GM12878 (cell line): Measurements from ENCODE around the gene IGLL5. TPM values are rescaled to one million over a fixed set of nuclear protein-coding genes. Genes with fewer than 3 reads are reported as not detected.

Experiments used
- ATAC-seq: fragments of 200-7000 bp; cut with Tn5 transposase; 3 replicates; pipeline ENCODE4 v1.9.1; 2020; ENCODE audit warnings: mild to moderate bottlenecking, moderate library complexity
- BruUV-seq: library from RNA; stranded (reverse); fragments of 400-500 nt; replicated peaks from 2 replicates; lab custom pipeline; 2021; lab: Mats Ljungman, UMichigan
- CTCF ChIA-PET: fragments of 300-600 bp; sonication (Branson Sonifier 250); formaldehyde crosslinking; extraction: SDS; loops from one replicate; lab custom pipeline; 2021; ENCODE audit warnings: inconsistent platforms; lab: Yijun Ruan, JAX
- POLR2A ChIA-PET: fragments of 350-600 bp; formaldehyde crosslinking; extraction: SDS; loops from one replicate; lab custom pipeline; 2021; ENCODE audit warnings: inconsistent platforms; lab: Charles Lee
- RAD21 ChIA-PET: fragments of 300-600 bp; sonication (Branson Sonifier 250); formaldehyde crosslinking; loops from one replicate; lab custom pipeline; 2023; ENCODE audit warnings: antibody characterized with exemption; ENCODE audit not compliant: unreplicated experiment; lab: Charles Lee
- SMC1A ChIA-PET: fragments of 300-600 bp; sonication (Branson Sonifier 250); formaldehyde crosslinking; loops from one replicate; lab custom pipeline; 2023; ENCODE audit not compliant: unreplicated experiment, uncharacterized antibody; lab: Charles Lee
- DNase-seq: peaks from one replicate; pipeline ENCODE4 v3.0.0-alpha.2; 2011; ENCODE audit warnings: low read depth, low spot score
- FAIRE-seq: peaks from 3 replicates; lab custom pipeline; 2011; peaks lifted over from hg19 to GRCh38; lab: Jason Lieb, UNC
- H2AFZ ChIP-seq: 2 replicates; pipeline ENCODE4 v1.6.0; 2011; ENCODE audit warnings: low read depth, low read length, control low read depth; ENCODE audit not compliant: control insufficient read depth
- H3K27ac ChIP-seq: 2 replicates; pipeline ENCODE4 v1.5.1; 2011; ENCODE audit warnings: control low read depth; ENCODE audit not compliant: control insufficient read depth, insufficient read depth
- H3K27me3 ChIP-seq, 2 experiments: replicated peaks in 1 of 2; 2 replicates each; pipeline versions ENCODE4 v1.6.0 to v1.6.1; 2011; ENCODE audit warnings: low read length in 1 of 2; ENCODE audit not compliant: control insufficient read depth in 2 of 2, insufficient read depth in 2 of 2
- H3K36me3 ChIP-seq, 2 experiments: 2 replicates each; pipeline ENCODE4 v1.5.1; 2011; ENCODE audit warnings: low read length in 1 of 2; ENCODE audit not compliant: control insufficient read depth in 2 of 2, insufficient read depth in 2 of 2
- H3K4me1 ChIP-seq: 2 replicates; pipeline ENCODE4 v1.6.1; 2011; ENCODE audit warnings: mild to moderate bottlenecking, low read length, moderate library complexity, mixed read lengths; ENCODE audit not compliant: control insufficient read depth, insufficient read depth
- H3K4me2 ChIP-seq: 2 replicates; pipeline ENCODE4 v1.6.0; 2011; ENCODE audit warnings: control low read depth; ENCODE audit not compliant: control insufficient read depth, insufficient read depth
- H3K4me3 ChIP-seq: fragments of 200-600 bp; sonication (generic); 2 replicates; pipeline ENCODE4 v1.5.1; 2016
- H3K79me2 ChIP-seq: 2 replicates; pipeline ENCODE4 v1.6.0; 2011; ENCODE audit warnings: low read length; ENCODE audit not compliant: control insufficient read depth, insufficient read depth
- H3K9ac ChIP-seq: 2 replicates; pipeline ENCODE4 v1.8.0; 2011; ENCODE audit warnings: low read length, control low read depth, mixed read lengths; ENCODE audit not compliant: control insufficient read depth, insufficient read depth
- H3K9me3 ChIP-seq: replicated peaks from 3 replicates; pipeline ENCODE4 v1.5.1; 2011; ENCODE audit warnings: mild to moderate bottlenecking, low read length; ENCODE audit not compliant: control insufficient read depth, insufficient read depth
- H4K20me1 ChIP-seq: 2 replicates; pipeline ENCODE4 v1.6.0; 2011; ENCODE audit not compliant: control insufficient read depth, insufficient read depth
- IKZF1 ChIP-seq: fragments of 450-650 bp; conservative IDR thresholded peaks from 2 replicates; pipeline ENCODE4 v1.6.1; 2017; ENCODE audit warnings: antibody characterized with exemption, mild to moderate bottlenecking
- IKZF2 ChIP-seq, 2 experiments: fragments of 450-650 bp; IDR thresholded peaks; 2 replicates each; pipeline ENCODE4 v1.6.1; 2017; ENCODE audit warnings: mild to moderate bottlenecking in 2 of 2, moderate library complexity in 2 of 2
- POU2F2 ChIP-seq: IDR thresholded peaks from 3 replicates; pipeline ENCODE4 v1.6.1; 2011; ENCODE audit warnings: low read depth, mild to moderate bottlenecking, low read length, borderline replicate concordance
- RELB ChIP-seq: fragments of 450-650 bp; IDR thresholded peaks from 2 replicates; pipeline ENCODE4 v1.6.1; 2017; ENCODE audit warnings: low read depth, mild to moderate bottlenecking, moderate library complexity
- WGBS: methylation state at CpG from one replicate; pipeline ENCODE4 v1.1.6; 2016; ENCODE audit warnings: low lambda C conversion rate; ENCODE audit not compliant: insufficient replicate concordance, insufficient coverage; ENCODE audit errors: missing lambda C conversion rate; 5-methylcytosine and 5-hydroxymethylcytosine counted together
- in situ Hi-C: fragments of 300-500 bp; cut with MboI; formaldehyde crosslinking; loops from 9 replicates; pipeline ENCODE4 v1.14.3; 2018; ENCODE audit warnings: mixed read lengths
- intact Hi-C: fragments of 100-400 bp; cut with micrococcal nuclease; formaldehyde crosslinking; loops from one replicate; pipeline ENCODE4 v1.14.2; 2022; ENCODE audit not compliant: unreplicated experiment
- polyA plus RNA-seq, 11 experiments: library from polyadenylated mRNA; depleted of rRNA in 4 of 11; unstranded in 6 of 11; stranded (reverse) in 5 of 11; fragments of >200 nt; fragmentation: Nextera tagmentation in 4 of 11; fragmentation: Illumina TruSeq in 1 of 11; extraction: Ambion mirVana in 4 of 11; extraction: Trizol in 1 of 11; gene quantifications; 1 replicate in 1 of 11; 2 replicates in 10 of 11; pipeline versions ENCODE4 v1.2.1 to v1.2.3, GENCODE V29; 2011 to 2016; ENCODE audit warnings: inconsistent platforms in 2 of 11, missing spikeins in 2 of 11, low read depth in 1 of 11
- total RNA-seq, 4 experiments: library from RNA; depleted of rRNA in 3 of 4; stranded (reverse); fragments of >200 nt in 3 of 4; fragmentation: Illumina TruSeq in 1 of 4; extraction: Trizol in 1 of 4; gene quantifications; 2 replicates each; pipeline versions ENCODE4 v1.2.1 to v1.2.3, GENCODE V29; 2013 to 2021

The IGLL5 gene
- total and polyA plus RNA-seq, 10 of the 15 experiments (the other 5 are each of a cell fraction or from before 2014, with no cell fraction given) = not detected

GRCh38 chr22:22851969-22852368 lies 35.6 kb upstream of the IGLL5 start:
- Histone ChIP-seq H3K4me2 (no peak overlapping the region), H3K4me3 (no peak overlapping the region), H3K79me2 (peaks cover 4% of the 10 kb centered on the region), H3K9me3 (no peaks in the 10 kb centered on the region), H4K20me1 (no peaks in the 10 kb centered on the region), H3K36me3 (no peaks in the 10 kb centered on the region), H2AFZ (no peak overlapping the region), H3K4me1 (peaks cover 18% of the 10 kb centered on the region), H3K9ac (no peak overlapping the region), H3K27ac (no peak overlapping the region), H3K27me3 (no peaks in the 10 kb centered on the region)
- CTCF ChIA-PET = interaction anchor here (10.0 to 12.5 kb wide), 2 partner anchors 84 to 105 kb away, joined by 264 to 551 read pairs; no protein-coding TSS in a partner anchor
- RAD21 ChIA-PET = interaction anchor here (2.1 to 9.3 kb wide), 3 partner anchors 42 to 104 kb away, joined by 6 to 174 read pairs (median 137); no protein-coding TSS in a partner anchor
- 98% methylated on average over 5 of the region's 5 CpGs for WGBS
- in situ Hi-C loops = loop anchor here (5.0 kb wide), 2 partner anchors 90 to 270 kb away; no protein-coding TSS in a partner anchor
- FAIRE-seq (no peak), ATAC-seq (no peak), DNase-seq (no peak)
- intact Hi-C loops = loop anchor here (10.0 kb wide), 1 partner anchor 293 kb away; the partner anchor contains the start of genes RAB36 and RSPH14
- SMC1A ChIA-PET = interaction anchor here (0.7 to 4.8 kb wide), 4 partner anchors 41 to 238 kb away, joined by 3 to 141 read pairs (median 7); no protein-coding TSS in a partner anchor
- TF ChIP-seq POU2F2 (no peak), RELB (0 out of 2 replicates have a peak, but pooled peaks have one; percentile 23), IKZF1 (peak; percentile 54), IKZF2 (IDR thresholded peaks at IDR 0.05) (peak; percentile 44 to 61; a peak in 2 of 4 replicates)
- POLR2A ChIA-PET = no interaction called here
- BruUV-seq = no TSS peak
